HK-2 (cell line): ENCODE data around the gene CTRB1.

ENCODE experiments used
- DNase-seq: peaks from one replicate; pipeline ENCODE4 v3.0.0-alpha.2; 2018; ENCODE audit not compliant: unreplicated experiment

CTRB1 gene

GRCh38 chr16:75218256-75219076 lies at the start of gene CTRB1:
TSS of gene CTRB1 (plus strand) at chr16:75218988. CDS start at chr16:75219008, 20 bp downstream.
- DNase-seq, result no peak

- DNase-seq, result no peak
Observed at GRCh38 chr16:75169899-75170405, 48.8 kb upstream of the CTRB1 start.

GRCh38 chr16:75172578-75172977 lies 46.2 kb upstream of the CTRB1 start:
- no peak for DNase-seq

- DNase-seq, result no peak
Observed at GRCh38 chr16:75175074-75175473, 43.7 kb upstream of the CTRB1 start.

- DNase-seq, result no peak
Observed at GRCh38 chr16:75176926-75177325, 41.9 kb upstream of the CTRB1 start.

GRCh38 chr16:75179208-75179607 lies 39.6 kb upstream of the CTRB1 start:
- no peak for DNase-seq

GRCh38 chr16:75181630-75182029 lies 37.2 kb upstream of the CTRB1 start:
- DNase-seq, result no peak

GRCh38 chr16:75188832-75189477 lies 29.8 kb upstream of the CTRB1 start:
- no peak for DNase-seq

GRCh38 chr16:75189638-75190245 lies 29.0 kb upstream of the CTRB1 start:
- no peak for DNase-seq

- no peak for DNase-seq
Observed at GRCh38 chr16:75192606-75193264, 26.1 kb upstream of the CTRB1 start.

- no peak for DNase-seq
Observed at GRCh38 chr16:75193265-75193650, 25.5 kb upstream of the CTRB1 start.

GRCh38 chr16:75193730-75194444 lies 24.9 kb upstream of the CTRB1 start:
- DNase-seq, result no peak

- no peak for DNase-seq
Observed at GRCh38 chr16:75195811-75196790, 22.7 kb upstream of the CTRB1 start.

GRCh38 chr16:75196836-75197235 lies 22.0 kb upstream of the CTRB1 start:
- no peak for DNase-seq

- DNase-seq, result no peak
Observed at GRCh38 chr16:75197522-75198134, 21.2 kb upstream of the CTRB1 start.

- no peak for DNase-seq
Observed at GRCh38 chr16:75198135-75198600, 20.6 kb upstream of the CTRB1 start.

GRCh38 chr16:75202069-75202590 lies 16.7 kb upstream of the CTRB1 start:
- no peak for DNase-seq

- DNase-seq, result no peak
Observed at GRCh38 chr16:75203096-75203495, 15.7 kb upstream of the CTRB1 start.

GRCh38 chr16:75203667-75204409 lies 14.9 kb upstream of the CTRB1 start:
- DNase-seq, result no peak
